ENCODE results near the gene PDCD6IP.
"Not testable (repeated sequence)": the region's sequence is repeated elsewhere in the genome, so short reads cannot be mapped to it uniquely, and the experiment has no call there.

The PDCD6IP gene

DNA sequence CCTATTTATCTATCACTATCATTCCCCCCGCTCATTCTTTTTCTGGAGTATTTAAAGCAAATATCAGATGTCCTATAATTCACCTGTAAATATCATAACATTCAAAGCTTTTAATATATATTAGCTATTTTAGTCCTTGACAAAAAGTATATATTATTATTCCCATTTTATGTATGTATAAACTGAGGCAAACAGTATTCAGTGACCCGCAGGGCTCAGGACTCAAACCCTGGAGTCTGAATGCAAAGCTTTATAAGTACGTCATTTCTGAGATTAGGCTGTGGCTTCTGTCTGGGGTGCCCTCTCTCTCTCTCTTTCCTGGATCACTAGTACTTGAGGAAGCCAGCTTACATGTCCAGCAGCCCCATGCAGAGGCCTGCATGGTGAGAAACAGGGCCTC is 20.4 kb upstream of the PDCD6IP start:
- Histone ChIP-seq H4K20me1 (ENCODE audit: insufficient read depth, low read length) (no peaks in the 10 kb centered on the region), H3F3A (ENCODE audit: insufficient read depth, low read length) (no peaks in the 10 kb centered on the region), H3K4me2 (ENCODE audit: low read depth, low read length) (no peak overlapping the region), H3K27me3 (replicated peaks; ENCODE audit: insufficient read depth, low read length) (no peaks in the 10 kb centered on the region), H2AFZ (ENCODE audit: low read length) (no peak overlapping the region), H3K36me3 (replicated peaks; ENCODE audit: insufficient read depth, low read length) (no peaks in the 10 kb centered on the region), H3K9me2 (replicated peaks; ENCODE audit: insufficient read depth, low read length) (no peaks in the 10 kb centered on the region), H3K4me1 (ENCODE audit: low read length) (no peaks in the 10 kb centered on the region), H3K27ac (ENCODE audit: low read length) (no peak overlapping the region), H3K79me2 (ENCODE audit: low read length) (no peaks in the 10 kb centered on the region), H3K9ac (ENCODE audit: low read length) (no peak overlapping the region), H3K9me3 (replicated peaks; ENCODE audit: insufficient read depth, low read length) (no peaks in the 10 kb centered on the region), H3K4me3 (ENCODE audit: low read length) (no peak overlapping the region)
- TF ChIP-seq, protein P1, sequence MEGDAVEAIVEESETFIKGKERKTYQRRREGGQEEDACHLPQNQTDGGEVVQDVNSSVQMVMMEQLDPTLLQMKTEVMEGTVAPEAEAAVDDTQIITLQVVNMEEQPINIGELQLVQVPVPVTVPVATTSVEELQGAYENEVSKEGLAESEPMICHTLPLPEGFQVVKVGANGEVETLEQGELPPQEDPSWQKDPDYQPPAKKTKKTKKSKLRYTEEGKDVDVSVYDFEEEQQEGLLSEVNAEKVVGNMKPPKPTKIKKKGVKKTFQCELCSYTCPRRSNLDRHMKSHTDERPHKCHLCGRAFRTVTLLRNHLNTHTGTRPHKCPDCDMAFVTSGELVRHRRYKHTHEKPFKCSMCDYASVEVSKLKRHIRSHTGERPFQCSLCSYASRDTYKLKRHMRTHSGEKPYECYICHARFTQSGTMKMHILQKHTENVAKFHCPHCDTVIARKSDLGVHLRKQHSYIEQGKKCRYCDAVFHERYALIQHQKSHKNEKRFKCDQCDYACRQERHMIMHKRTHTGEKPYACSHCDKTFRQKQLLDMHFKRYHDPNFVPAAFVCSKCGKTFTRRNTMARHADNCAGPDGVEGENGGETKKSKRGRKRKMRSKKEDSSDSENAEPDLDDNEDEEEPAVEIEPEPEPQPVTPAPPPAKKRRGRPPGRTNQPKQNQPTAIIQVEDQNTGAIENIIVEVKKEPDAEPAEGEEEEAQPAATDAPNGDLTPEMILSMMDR (IDR thresholded peaks at IDR 0.05; ENCODE audit: low read length), result no peak
- TF ChIP-seq EZH2 (optimal IDR thresholded peaks at IDR 0.05; ENCODE audit: low read depth, low read length), result no peak
- TF ChIP-seq EZH2phosphoT487 (IDR thresholded peaks at IDR 0.05; ENCODE audit: low read length), result no peak
- no peak for DNase-seq

DNA sequence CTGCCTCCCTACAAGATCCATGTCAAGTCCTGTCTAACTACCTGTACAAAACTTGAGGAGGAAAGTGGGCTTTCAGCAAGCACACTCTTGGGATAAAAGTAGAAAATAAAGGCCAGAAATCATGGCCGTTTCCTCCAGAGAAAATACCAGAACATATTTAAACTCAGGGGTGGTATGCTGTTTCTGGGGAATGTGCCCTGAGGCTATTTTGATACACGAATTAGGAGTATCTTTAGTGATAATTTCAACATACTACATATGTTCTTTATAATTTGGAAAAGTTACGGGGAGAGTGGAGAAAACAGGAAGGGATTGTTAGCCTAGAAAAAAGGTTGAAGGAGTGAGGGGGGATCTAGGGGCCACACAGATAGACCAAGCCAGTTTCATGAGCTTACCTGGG is 18.7 kb upstream of the PDCD6IP start:
- TF ChIP-seq EZH2 (optimal IDR thresholded peaks at IDR 0.05; ENCODE audit: low read depth, low read length) (no peak), EZH2phosphoT487 (IDR thresholded peaks at IDR 0.05; ENCODE audit: low read length) (no peak)
- TF ChIP-seq, protein P1 (IDR thresholded peaks at IDR 0.05; ENCODE audit: low read length), result no peak
- Histone ChIP-seq H3K4me3 (ENCODE audit: low read length) (no peak overlapping the region), H3K27me3 (replicated peaks; ENCODE audit: insufficient read depth, low read length) (no peaks in the 10 kb centered on the region), H3K4me1 (ENCODE audit: low read length) (no peaks in the 10 kb centered on the region), H2AFZ (ENCODE audit: low read length) (no peak overlapping the region), H3K79me2 (ENCODE audit: low read length) (no peaks in the 10 kb centered on the region), H4K20me1 (ENCODE audit: insufficient read depth, low read length) (no peaks in the 10 kb centered on the region), H3K9ac (ENCODE audit: low read length) (no peak overlapping the region), H3K36me3 (replicated peaks; ENCODE audit: insufficient read depth, low read length) (no peaks in the 10 kb centered on the region), H3K9me2 (replicated peaks; ENCODE audit: insufficient read depth, low read length) (no peaks in the 10 kb centered on the region), H3F3A (ENCODE audit: insufficient read depth, low read length) (no peaks in the 10 kb centered on the region), H3K4me2 (ENCODE audit: low read depth, low read length) (no peak overlapping the region), H3K9me3 (replicated peaks; ENCODE audit: insufficient read depth, low read length) (no peaks in the 10 kb centered on the region), H3K27ac (ENCODE audit: low read length) (no peak overlapping the region)
- DNase-seq, result no peak

DNA sequence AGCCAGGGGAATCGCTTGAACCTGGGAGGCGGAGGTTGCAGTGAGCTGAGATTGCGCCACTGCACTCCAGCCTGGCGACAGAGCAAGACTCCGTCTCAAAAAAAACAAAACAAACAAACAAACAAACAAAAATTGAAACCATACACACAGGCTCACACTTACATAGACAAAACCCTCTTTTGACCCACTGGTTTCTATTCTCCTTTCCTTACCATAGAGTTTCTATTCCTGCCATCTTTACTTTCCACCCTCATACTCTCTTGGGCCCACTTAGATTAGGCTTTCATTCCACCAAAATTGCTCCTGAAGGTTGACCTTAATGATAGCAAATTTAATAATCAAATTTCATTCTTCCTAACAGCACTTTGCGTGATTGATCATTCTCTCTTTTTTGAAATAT is 17.0 kb upstream of the PDCD6IP start:
- H3K27me3 ChIP-seq (replicated peaks; ENCODE audit: insufficient read depth, low read length); H3F3A ChIP-seq (ENCODE audit: insufficient read depth, low read length); H3K4me2 ChIP-seq (ENCODE audit: low read depth, low read length); H3K4me3 ChIP-seq (ENCODE audit: low read length); H3K9ac ChIP-seq (ENCODE audit: low read length); DNase-seq; H3K79me2 ChIP-seq (ENCODE audit: low read length); H4K20me1 ChIP-seq (ENCODE audit: insufficient read depth, low read length); H2AFZ ChIP-seq (ENCODE audit: low read length); H3K9me2 ChIP-seq (replicated peaks; ENCODE audit: insufficient read depth, low read length); H3K9me3 ChIP-seq (replicated peaks; ENCODE audit: insufficient read depth, low read length); H3K4me1 ChIP-seq (ENCODE audit: low read length); H3K27ac ChIP-seq (ENCODE audit: low read length); H3K36me3 ChIP-seq (replicated peaks; ENCODE audit: insufficient read depth, low read length): not testable (repeated sequence)

DNA sequence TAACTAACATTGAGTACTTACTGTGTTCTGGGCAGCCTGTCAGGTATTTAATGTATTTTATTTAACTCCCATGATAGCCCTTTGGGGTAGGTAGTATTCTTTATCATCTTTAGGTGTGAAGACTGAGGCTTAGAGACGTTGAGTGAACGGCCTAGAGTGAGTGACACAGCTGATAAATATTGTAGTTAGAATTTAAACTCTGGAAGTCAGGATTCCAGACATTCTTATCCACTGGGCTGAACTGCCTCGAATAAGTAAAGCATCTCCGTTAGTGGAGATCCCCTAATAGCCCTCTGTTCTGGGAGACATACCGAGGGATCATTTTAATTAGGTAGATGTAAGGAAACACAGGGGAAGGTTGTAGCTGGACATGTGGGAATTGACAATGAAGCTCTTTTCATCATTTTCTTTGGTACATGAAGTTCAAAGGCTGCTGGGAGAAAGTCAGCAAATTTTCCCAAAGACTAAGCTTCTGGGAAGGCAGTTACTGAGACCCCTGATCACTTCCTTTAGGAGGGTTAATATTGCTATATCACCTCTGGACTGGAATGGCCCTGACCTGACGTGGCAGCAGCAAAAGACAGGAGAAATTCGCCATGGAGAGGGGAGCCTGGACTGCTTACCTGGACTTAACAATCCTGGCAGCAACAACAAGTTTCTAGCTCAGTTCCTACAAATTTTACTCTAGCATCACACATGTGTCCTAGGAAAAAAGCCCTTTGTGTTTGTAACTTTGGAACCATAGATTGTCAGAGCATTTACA is 11.7 kb upstream of the PDCD6IP start:
- Histone ChIP-seq H3K36me3 (replicated peaks; ENCODE audit: insufficient read depth, low read length) (no peaks in the 10 kb centered on the region), H3K27ac (ENCODE audit: low read length) (no peak overlapping the region), H3K9ac (ENCODE audit: low read length) (no peak overlapping the region), H3K79me2 (ENCODE audit: low read length) (no peaks in the 10 kb centered on the region), H4K20me1 (ENCODE audit: insufficient read depth, low read length) (no peaks in the 10 kb centered on the region), H3K4me3 (ENCODE audit: low read length) (no peak overlapping the region), H3K9me3 (replicated peaks; ENCODE audit: insufficient read depth, low read length) (no peaks in the 10 kb centered on the region), H2AFZ (ENCODE audit: low read length) (peak overlapping the region; percentile 52), H3K4me1 (ENCODE audit: low read length) (no peaks in the 10 kb centered on the region; the same call in 1 of the 2 replicates), H3K4me2 (ENCODE audit: low read depth, low read length) (peak overlapping the region; percentile 84; the same call in 1 of the 2 replicates), H3F3A (ENCODE audit: insufficient read depth, low read length) (no peaks in the 10 kb centered on the region), H3K9me2 (replicated peaks; ENCODE audit: insufficient read depth, low read length) (no peaks in the 10 kb centered on the region), H3K27me3 (replicated peaks; ENCODE audit: insufficient read depth, low read length) (no peaks in the 10 kb centered on the region)
- TF ChIP-seq EZH2phosphoT487 (IDR thresholded peaks at IDR 0.05; ENCODE audit: low read length) (no peak), EZH2 (optimal IDR thresholded peaks at IDR 0.05; ENCODE audit: low read depth, low read length) (no peak)
- TF ChIP-seq, protein P1 (IDR thresholded peaks at IDR 0.05; ENCODE audit: low read length), result no peak
- no peak for DNase-seq

Data from MM.1S (cell line).